GM23338 (cell line): ENCODE data around the gene CCDC6. TPM values are rescaled to one million over a fixed set of nuclear protein-coding genes. Genes with fewer than 3 reads are reported as not detected.

Experiments used
- ATAC-seq: fragments of 200-7000 bp; cut with Tn5 transposase; 3 replicates; pipeline ENCODE4 v1.9.1; 2020
- DNase-seq: peaks from one replicate; pipeline ENCODE4 v3.0.0-alpha.2; 2015; ENCODE audit warnings: low spot score
- H2AFZ ChIP-seq: fragments of 200-600 bp; sonication (generic); 2 replicates; pipeline ENCODE4 v1.8.0; 2016; ENCODE audit warnings: antibody characterized with exemption, mild to moderate bottlenecking, moderate library complexity
- H3F3A ChIP-seq: fragments of 200-600 bp; sonication (generic); replicated peaks from 2 replicates; pipeline ENCODE4 v1.8.0; 2017; ENCODE audit warnings: antibody characterized with exemption, mixed run types, low read depth
- H3K27ac ChIP-seq: fragments of 200-600 bp; sonication (generic); 2 replicates; pipeline ENCODE4 v1.6.1; 2016; ENCODE audit warnings: low read depth
- H3K27me3 ChIP-seq: fragments of 200-600 bp; sonication (generic); 2 replicates; pipeline ENCODE4 v1.8.0; 2016; ENCODE audit warnings: mild to moderate bottlenecking, mixed run types, moderate library complexity; ENCODE audit not compliant: insufficient read depth
- H3K36me3 ChIP-seq: fragments of 200-600 bp; sonication (generic); 2 replicates; pipeline ENCODE4 v1.8.0; 2016; ENCODE audit warnings: mild to moderate bottlenecking; ENCODE audit not compliant: insufficient read depth
- H3K4me1 ChIP-seq: fragments of 200-600 bp; sonication (generic); 2 replicates; pipeline ENCODE4 v1.8.0; 2016; ENCODE audit warnings: mild to moderate bottlenecking, moderate library complexity; ENCODE audit not compliant: insufficient read depth
- H3K4me2 ChIP-seq: fragments of 200-600 bp; sonication (generic); 2 replicates; pipeline ENCODE4 v1.7.1; 2017; ENCODE audit warnings: mixed run types
- H3K4me3 ChIP-seq: fragments of 200-600 bp; sonication (generic); 2 replicates; pipeline ENCODE4 v1.6.1; 2016; ENCODE audit warnings: mixed run types
- H3K79me2 ChIP-seq: fragments of 200-600 bp; sonication (generic); replicated peaks from 2 replicates; pipeline ENCODE4 v1.8.0; 2017; ENCODE audit warnings: mild to moderate bottlenecking; ENCODE audit not compliant: insufficient read depth
- H3K9me2 ChIP-seq: fragments of 200-600 bp; sonication (generic); 2 replicates; pipeline ENCODE4 v1.8.0; 2017; ENCODE audit not compliant: insufficient read depth
- H4K20me1 ChIP-seq: fragments of 200-600 bp; sonication (generic); replicated peaks from 2 replicates; pipeline ENCODE4 v1.8.0; 2017; ENCODE audit warnings: mild to moderate bottlenecking; ENCODE audit not compliant: insufficient read depth
- H3K27ac Mint-ChIP-seq: 2 replicates; pipeline ENCODE4 v1.8.0; 2020; ENCODE audit warnings: inconsistent platforms, mild to moderate bottlenecking, moderate library complexity, mixed read lengths
- H3K27me3 Mint-ChIP-seq: 3 replicates; pipeline ENCODE4 v1.8.0; 2022; ENCODE audit warnings: low read depth, mild to moderate bottlenecking, moderate library complexity, mixed read lengths, inconsistent platforms; ENCODE audit not compliant: insufficient read depth, poor library complexity
- H3K36me3 Mint-ChIP-seq: 3 replicates; pipeline ENCODE4 v1.8.0; 2021; ENCODE audit warnings: low read depth, mild to moderate bottlenecking, inconsistent platforms, moderate library complexity, mixed read lengths
- H3K4me1 Mint-ChIP-seq: 3 replicates; pipeline ENCODE4 v1.8.0; 2020; ENCODE audit warnings: mild to moderate bottlenecking, inconsistent platforms, mixed read lengths
- H3K4me3 Mint-ChIP-seq: 3 replicates; pipeline ENCODE4 v1.8.0; 2021; ENCODE audit warnings: moderate library complexity, mild to moderate bottlenecking, inconsistent platforms, mixed read lengths
- H3K9me3 Mint-ChIP-seq: 3 replicates; pipeline ENCODE4 v1.8.0; 2020; ENCODE audit warnings: moderate library complexity, mild to moderate bottlenecking, inconsistent platforms, mixed read lengths
- EZH2 ChIP-seq: fragments of 200-600 bp; sonication (generic); IDR thresholded peaks from one replicate; pipeline ENCODE4 v1.8.0; 2017; ENCODE audit warnings: antibody characterized with exemption, mild to moderate bottlenecking, low read depth; ENCODE audit not compliant: unreplicated experiment
- EZH2phosphoT487 ChIP-seq: fragments of 200-600 bp; sonication (generic); IDR thresholded peaks from one replicate; pipeline ENCODE4 v1.8.1; 2018; ENCODE audit warnings: antibody characterized with exemption; ENCODE audit not compliant: unreplicated experiment
- POLR2AphosphoS5 ChIP-seq: IDR thresholded peaks from 2 replicates; pipeline ENCODE4 v1.6.1; 2016; ENCODE audit warnings: antibody characterized with exemption, low read depth
- REST ChIP-seq: IDR thresholded peaks from one replicate; pipeline ENCODE4 v1.6.1; 2018; ENCODE audit warnings: antibody characterized with exemption; ENCODE audit not compliant: unreplicated experiment
- STAT1 ChIP-seq: IDR thresholded peaks from one replicate; pipeline ENCODE4 v1.6.1; 2016; ENCODE audit warnings: antibody characterized with exemption; ENCODE audit not compliant: unreplicated experiment
- ZNF114 ChIP-seq: fragments of 250-450 bp; sonication (Bioruptor Pico); IDR thresholded peaks from 2 replicates; pipeline ENCODE4 v1.5.0; 2020; ENCODE audit warnings: mild to moderate bottlenecking, moderate library complexity
- ZNF331 ChIP-seq: fragments of 250-450 bp; sonication (Bioruptor Pico); IDR thresholded peaks from 2 replicates; pipeline ENCODE4 v1.5.0; 2020; ENCODE audit warnings: low read depth, mild to moderate bottlenecking, moderate library complexity
- polyA plus RNA-seq: library from polyadenylated mRNA; unstranded; fragments of >200 nt; fragmentation: Nextera tagmentation; extraction: Ambion mirVana; gene quantifications from 2 replicates; pipeline ENCODE4 v1.2.1, GENCODE V29; 2016
- total RNA-seq: library from RNA; depleted of rRNA; stranded (reverse); fragments of >200 nt; shearing (Covaris generic); gene quantifications from 2 replicates; pipeline ENCODE4 v1.2.3, GENCODE V29; 2014

The CCDC6 gene
- total and polyA plus RNA-seq, 2 experiments from 2014 or later = 32.5 to 66.9 TPM

- Mint-ChIP-seq H3K36me3 (no peaks in the 10 kb centered on the region), H3K27ac (no peak overlapping the region), H3K4me3 (no peak overlapping the region), H3K27me3 (peaks cover 1% of the 10 kb centered on the region), H3K4me1 (peaks cover 64% of the 10 kb centered on the region), H3K9me3 (no peaks in the 10 kb centered on the region)
- Histone ChIP-seq H2AFZ (no peak overlapping the region), H3K4me3 (no peak overlapping the region), H3K4me1 (peaks cover 48% of the 10 kb centered on the region), H3K27me3 (no peaks in the 10 kb centered on the region), H3K27ac (no peak overlapping the region), H3K36me3 (no peaks in the 10 kb centered on the region), H3K79me2 (peaks cover 93% of the 10 kb centered on the region), H3F3A (0 out of 2 replicates have a peak, but pooled peaks cover 3% of the 10 kb centered on the region), H3K4me2 (no peak overlapping the region), H3K9me2 (peaks cover 4% of the 10 kb centered on the region; the same call in 1 of the 2 replicates), H4K20me1 (peaks cover 19% of the 10 kb centered on the region; the same call in 1 of the 2 replicates)
- ATAC-seq (no peak), DNase-seq (no peak)
- TF ChIP-seq STAT1 = no peak
- no peak for TF ChIP-seq EZH2
- TF ChIP-seq ZNF331 (CRISPR knock-in tag) = no peak
- no peak for TF ChIP-seq REST
- TF ChIP-seq EZH2phosphoT487 = no peak
Observed at GRCh38 chr10:59878289-59878688, 28.1 kb downstream of the CCDC6 start.

GRCh38 chr10:59877191-59877671 is 29.1 kb downstream of the CCDC6 start:
- H3K27ac ChIP-seq = no peak overlapping the region
- no peak overlapping the region for H3K27ac Mint-ChIP-seq
- no peaks in the 10 kb centered on the region for H3K27me3 ChIP-seq
- H2AFZ ChIP-seq = no peak overlapping the region
- H3K4me1 ChIP-seq = peaks cover 59% of the 10 kb centered on the region
- peaks cover 73% of the 10 kb centered on the region for H3K4me1 Mint-ChIP-seq
- no peak overlapping the region for H3K4me3 Mint-ChIP-seq
- DNase-seq (no peak), ATAC-seq (no peak)
- H3K79me2 ChIP-seq = peaks cover 96% of the 10 kb centered on the region
- H3K36me3 ChIP-seq = no peaks in the 10 kb centered on the region
- no peak overlapping the region for H3K4me3 ChIP-seq
- H3F3A ChIP-seq = no peaks in the 10 kb centered on the region
- no peak overlapping the region for H3K4me2 ChIP-seq
- peaks cover 19% of the 10 kb centered on the region; the same call in 1 of the 2 replicates for H4K20me1 ChIP-seq
- H3K27me3 Mint-ChIP-seq = peaks cover 4% of the 10 kb centered on the region
- peaks cover 4% of the 10 kb centered on the region; the same call in 1 of the 2 replicates for H3K9me2 ChIP-seq
- no peaks in the 10 kb centered on the region for H3K36me3 Mint-ChIP-seq
- no peaks in the 10 kb centered on the region for H3K9me3 Mint-ChIP-seq
- TF ChIP-seq EZH2phosphoT487 (no peak), STAT1 (no peak)

GRCh38 chr10:59876695-59877094 is 29.7 kb downstream of the CCDC6 start:
- Histone ChIP-seq H3K9me2 (peaks cover 4% of the 10 kb centered on the region; the same call in 1 of the 2 replicates), H2AFZ (no peak overlapping the region), H3K27me3 (no peaks in the 10 kb centered on the region), H4K20me1 (peaks cover 19% of the 10 kb centered on the region; the same call in 1 of the 2 replicates), H3F3A (no peaks in the 10 kb centered on the region), H3K27ac (no peak overlapping the region), H3K79me2 (peaks cover 100% of the 10 kb centered on the region), H3K4me1 (peaks cover 63% of the 10 kb centered on the region), H3K36me3 (no peaks in the 10 kb centered on the region), H3K4me2 (no peak overlapping the region), H3K4me3 (no peak overlapping the region)
- Mint-ChIP-seq H3K9me3 (no peaks in the 10 kb centered on the region), H3K27ac (no peak overlapping the region), H3K4me3 (no peak overlapping the region), H3K27me3 (peaks cover 4% of the 10 kb centered on the region), H3K4me1 (peaks cover 76% of the 10 kb centered on the region), H3K36me3 (no peaks in the 10 kb centered on the region)
- ATAC-seq (no peak), DNase-seq (no peak)
- no peak for TF ChIP-seq POLR2AphosphoS5
- TF ChIP-seq ZNF114 (CRISPR knock-in tag) = no peak
- TF ChIP-seq EZH2 = no peak
- no peak for TF ChIP-seq REST
